Osteocyte (in vitro differentiated cells): Measurements from ENCODE around the gene PLA2G2C. TPM values are rescaled to one million over a fixed set of nuclear protein-coding genes. Genes with fewer than 3 reads are reported as not detected.

Experiments used
- DNase-seq: peaks from one replicate; pipeline ENCODE4 v3.0.0; 2021; ENCODE audit warnings: mixed read lengths; ENCODE audit not compliant: unreplicated experiment; ENCODE audit errors: extremely low spot score
- H3K27ac Mint-ChIP-seq: one replicate; pipeline ENCODE4 v1.8.0; 2021; ENCODE audit warnings: mild to moderate bottlenecking, mixed read lengths; ENCODE audit not compliant: unreplicated experiment
- H3K27me3 Mint-ChIP-seq: one replicate; pipeline ENCODE4 v1.8.0; 2021; ENCODE audit warnings: mixed read lengths; ENCODE audit not compliant: unreplicated experiment
- H3K36me3 Mint-ChIP-seq: one replicate; pipeline ENCODE4 v1.8.0; 2021; ENCODE audit warnings: mixed read lengths; ENCODE audit not compliant: unreplicated experiment
- H3K4me1 Mint-ChIP-seq: one replicate; pipeline ENCODE4 v1.8.0; 2021; ENCODE audit warnings: mixed read lengths; ENCODE audit not compliant: unreplicated experiment
- H3K4me3 Mint-ChIP-seq: one replicate; pipeline ENCODE4 v1.8.0; 2021; ENCODE audit warnings: mild to moderate bottlenecking, moderate library complexity, mixed read lengths; ENCODE audit not compliant: unreplicated experiment
- H3K9me3 Mint-ChIP-seq: one replicate; pipeline ENCODE4 v1.8.0; 2021; ENCODE audit warnings: mixed read lengths; ENCODE audit not compliant: unreplicated experiment
- total RNA-seq: library from RNA; stranded (reverse); gene quantifications from 2 replicates; pipeline ENCODE4 v1.2.1, GENCODE V29; 2021
- TF ChIP-seq, protein P1 (sequence below): fragments of 200-600 bp; sonication (generic); IDR thresholded peaks from 2 replicates; pipeline ENCODE4 v1.5.0; 2021; ENCODE audit warnings: antibody characterized with exemption, mild to moderate bottlenecking, moderate library complexity

Gene PLA2G2C
- total RNA-seq, 1 donor from 2014 or later, result not detected

GRCh38 chr1:20149601-20150325 is 36.6 kb downstream of the PLA2G2C start:
- H3K4me1 Mint-ChIP-seq, result peaks cover 1% of the 10 kb centered on the region
- no peak overlapping the region for H3K4me3 Mint-ChIP-seq
- no peaks in the 10 kb centered on the region for H3K27me3 Mint-ChIP-seq
- no peak for DNase-seq
- TF ChIP-seq, protein P1, sequence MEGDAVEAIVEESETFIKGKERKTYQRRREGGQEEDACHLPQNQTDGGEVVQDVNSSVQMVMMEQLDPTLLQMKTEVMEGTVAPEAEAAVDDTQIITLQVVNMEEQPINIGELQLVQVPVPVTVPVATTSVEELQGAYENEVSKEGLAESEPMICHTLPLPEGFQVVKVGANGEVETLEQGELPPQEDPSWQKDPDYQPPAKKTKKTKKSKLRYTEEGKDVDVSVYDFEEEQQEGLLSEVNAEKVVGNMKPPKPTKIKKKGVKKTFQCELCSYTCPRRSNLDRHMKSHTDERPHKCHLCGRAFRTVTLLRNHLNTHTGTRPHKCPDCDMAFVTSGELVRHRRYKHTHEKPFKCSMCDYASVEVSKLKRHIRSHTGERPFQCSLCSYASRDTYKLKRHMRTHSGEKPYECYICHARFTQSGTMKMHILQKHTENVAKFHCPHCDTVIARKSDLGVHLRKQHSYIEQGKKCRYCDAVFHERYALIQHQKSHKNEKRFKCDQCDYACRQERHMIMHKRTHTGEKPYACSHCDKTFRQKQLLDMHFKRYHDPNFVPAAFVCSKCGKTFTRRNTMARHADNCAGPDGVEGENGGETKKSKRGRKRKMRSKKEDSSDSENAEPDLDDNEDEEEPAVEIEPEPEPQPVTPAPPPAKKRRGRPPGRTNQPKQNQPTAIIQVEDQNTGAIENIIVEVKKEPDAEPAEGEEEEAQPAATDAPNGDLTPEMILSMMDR, result no peak
- H3K9me3 Mint-ChIP-seq, result no peaks in the 10 kb centered on the region
- H3K36me3 Mint-ChIP-seq, result no peaks in the 10 kb centered on the region
- H3K27ac Mint-ChIP-seq, result no peak overlapping the region

DNA sequence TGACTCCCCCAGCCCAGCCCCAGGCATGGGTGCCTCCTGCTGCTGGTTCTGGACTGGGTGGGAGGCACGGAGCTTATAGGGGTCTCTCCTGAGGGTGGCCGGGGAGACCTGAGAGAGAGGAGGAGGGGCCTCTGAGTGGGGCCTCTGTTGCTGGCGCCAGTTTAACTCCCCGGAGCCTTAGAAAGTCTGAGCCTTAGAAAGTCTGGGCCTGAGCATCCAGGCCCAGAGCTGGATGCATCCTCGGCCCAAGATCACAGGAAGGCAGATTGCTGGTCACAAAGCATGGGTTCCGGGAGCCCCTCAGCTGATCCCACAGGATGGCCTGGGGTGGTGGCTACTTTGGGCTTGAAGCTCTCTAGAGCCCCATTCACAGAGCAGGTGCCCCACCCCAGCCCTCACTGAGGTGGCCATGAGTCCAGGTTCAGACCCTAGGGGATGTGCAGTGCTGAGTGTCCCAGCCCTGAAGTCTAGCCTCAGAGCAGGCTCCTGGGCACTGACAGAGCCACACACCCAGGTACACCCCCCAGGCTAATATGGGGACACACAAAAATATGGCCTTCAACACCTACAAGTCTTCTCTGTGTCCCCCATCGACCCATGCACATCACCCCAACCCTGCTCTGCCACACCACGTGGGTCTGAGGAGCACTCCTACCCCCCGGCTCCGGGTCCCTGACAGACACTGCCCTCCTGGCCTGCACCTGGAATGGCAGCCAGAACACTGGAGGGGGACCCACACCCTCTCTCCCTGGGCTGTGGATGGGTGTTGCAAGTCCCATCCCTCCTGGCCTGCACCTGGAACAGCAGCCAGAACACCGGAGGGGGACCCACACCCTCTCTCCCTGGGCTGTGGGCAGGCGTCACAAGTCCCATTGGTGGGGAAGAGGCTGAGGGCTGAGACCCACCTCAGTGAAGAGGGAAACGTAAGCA is 37.5 kb downstream of the PLA2G2C start:
- no peak for DNase-seq
- TF ChIP-seq, protein P1, result no peak
- H3K4me1 Mint-ChIP-seq, result peaks cover 1% of the 10 kb centered on the region
- H3K4me3 Mint-ChIP-seq, result no peak overlapping the region
- H3K36me3 Mint-ChIP-seq, result no peaks in the 10 kb centered on the region
- H3K27ac Mint-ChIP-seq, result no peak overlapping the region
- no peaks in the 10 kb centered on the region for H3K9me3 Mint-ChIP-seq
- peaks cover 2% of the 10 kb centered on the region for H3K27me3 Mint-ChIP-seq

- H3K27ac Mint-ChIP-seq, result no peak overlapping the region
- no peak for DNase-seq
- no peaks in the 10 kb centered on the region for H3K9me3 Mint-ChIP-seq
- TF ChIP-seq, protein P1, result no peak
- peaks cover 2% of the 10 kb centered on the region for H3K27me3 Mint-ChIP-seq
- no peak overlapping the region for H3K4me3 Mint-ChIP-seq
- H3K4me1 Mint-ChIP-seq, result peaks cover 1% of the 10 kb centered on the region
- H3K36me3 Mint-ChIP-seq, result no peaks in the 10 kb centered on the region
These were observed 38.3 kb downstream of the PLA2G2C start for GRCh38 chr1:20147846-20148570.

- H3K4me1 Mint-ChIP-seq, result no peaks in the 10 kb centered on the region
- no peak overlapping the region for H3K4me3 Mint-ChIP-seq
- H3K9me3 Mint-ChIP-seq, result no peaks in the 10 kb centered on the region
- no peaks in the 10 kb centered on the region for H3K36me3 Mint-ChIP-seq
- no peak for DNase-seq
- no peak overlapping the region for H3K27ac Mint-ChIP-seq
- TF ChIP-seq, protein P1, result no peak
- peaks cover 2% of the 10 kb centered on the region for H3K27me3 Mint-ChIP-seq
These were observed 42.4 kb downstream of the PLA2G2C start for GRCh38 chr1:20143734-20144565.
